ENCODE results near the gene SCEL.

DNA sequence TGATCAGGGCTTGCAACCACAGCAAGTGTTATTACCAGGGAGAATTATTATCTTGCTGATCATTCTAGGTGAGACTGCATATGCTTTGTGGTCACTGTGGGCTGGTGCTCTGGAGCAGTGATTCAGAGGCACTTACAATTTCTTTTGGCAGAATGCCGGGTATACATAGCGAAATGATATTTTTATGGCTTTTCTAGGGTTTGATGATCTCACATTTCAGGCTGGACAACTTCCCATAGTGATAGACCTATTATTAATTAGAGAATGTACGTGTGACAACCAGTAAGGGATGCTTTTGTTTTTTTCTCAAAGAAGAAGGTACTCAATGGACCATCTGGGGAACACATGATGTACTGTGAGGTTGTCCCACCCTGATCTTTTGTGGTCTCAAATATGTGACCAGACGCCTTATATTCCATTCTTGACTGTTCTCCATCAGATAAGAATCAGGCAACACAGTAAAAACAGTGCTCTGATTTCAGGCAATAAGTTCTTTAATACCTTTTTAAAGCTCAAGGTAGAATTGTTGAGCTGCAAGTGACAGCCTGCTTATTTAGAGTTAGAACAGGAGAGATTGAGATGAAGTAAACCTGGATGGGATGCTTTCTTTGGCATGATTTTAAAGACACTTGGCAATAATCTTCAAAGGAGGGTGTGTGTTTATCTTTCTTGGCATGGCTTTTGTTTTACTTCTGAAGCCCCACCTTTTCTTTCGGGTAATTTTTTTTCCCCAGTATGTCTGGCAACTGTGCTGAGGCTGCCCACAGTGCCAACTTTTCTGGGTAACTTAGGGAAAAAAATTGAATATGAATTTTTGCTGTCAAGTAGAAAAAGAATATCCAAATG, 27.4 kb upstream of the SCEL start:
- no peak for TF ChIP-seq SMC3 (conservative IDR thresholded peaks at IDR 0.05; ENCODE audit: poor library complexity)
- TF ChIP-seq, protein P1, sequence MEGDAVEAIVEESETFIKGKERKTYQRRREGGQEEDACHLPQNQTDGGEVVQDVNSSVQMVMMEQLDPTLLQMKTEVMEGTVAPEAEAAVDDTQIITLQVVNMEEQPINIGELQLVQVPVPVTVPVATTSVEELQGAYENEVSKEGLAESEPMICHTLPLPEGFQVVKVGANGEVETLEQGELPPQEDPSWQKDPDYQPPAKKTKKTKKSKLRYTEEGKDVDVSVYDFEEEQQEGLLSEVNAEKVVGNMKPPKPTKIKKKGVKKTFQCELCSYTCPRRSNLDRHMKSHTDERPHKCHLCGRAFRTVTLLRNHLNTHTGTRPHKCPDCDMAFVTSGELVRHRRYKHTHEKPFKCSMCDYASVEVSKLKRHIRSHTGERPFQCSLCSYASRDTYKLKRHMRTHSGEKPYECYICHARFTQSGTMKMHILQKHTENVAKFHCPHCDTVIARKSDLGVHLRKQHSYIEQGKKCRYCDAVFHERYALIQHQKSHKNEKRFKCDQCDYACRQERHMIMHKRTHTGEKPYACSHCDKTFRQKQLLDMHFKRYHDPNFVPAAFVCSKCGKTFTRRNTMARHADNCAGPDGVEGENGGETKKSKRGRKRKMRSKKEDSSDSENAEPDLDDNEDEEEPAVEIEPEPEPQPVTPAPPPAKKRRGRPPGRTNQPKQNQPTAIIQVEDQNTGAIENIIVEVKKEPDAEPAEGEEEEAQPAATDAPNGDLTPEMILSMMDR (IDR thresholded peaks at IDR 0.05; ENCODE audit: poor library complexity, severe bottlenecking) = no peak
- no peak for TF ChIP-seq POLR2AphosphoS5 (IDR thresholded peaks at IDR 0.05)
- no peak for TF ChIP-seq EP300 (conservative IDR thresholded peaks at IDR 0.05; ENCODE audit: poor library complexity, severe bottlenecking)
- TF ChIP-seq MXI1 (conservative IDR thresholded peaks at IDR 0.05; ENCODE audit: poor library complexity, severe bottlenecking) = no peak
